ENCODE results near the gene PLIN1.

The PLIN1 gene

GRCh38 chr15:89667706-89667960 lies 11.5 kb downstream of the PLIN1 start:
- H3K27ac ChIP-seq = peak overlapping the region in 1 of 2 donors; percentile 17
- no peak for TF ChIP-seq CTCF (IDR thresholded peaks at IDR 0.05)
- H3K4me3 ChIP-seq = no peak overlapping the region
- no peak for DNase-seq (ENCODE audit: low spot score)

- no peak overlapping the region for H3K4me3 ChIP-seq
- DNase-seq (ENCODE audit: low spot score) = no peak
- H3K27ac ChIP-seq = peak overlapping the region in 1 of 2 donors; percentile 96
- TF ChIP-seq CTCF (IDR thresholded peaks at IDR 0.05) = no peak
Measured at GRCh38 chr15:89666858-89667705, 12.1 kb downstream of the PLIN1 start.

- Histone ChIP-seq H3K27ac (peak overlapping the region; percentile 89 to 96), H3K4me3 (peak overlapping the region; percentile 64)
- no peak for TF ChIP-seq CTCF (IDR thresholded peaks at IDR 0.05)
- no peak for DNase-seq (ENCODE audit: low spot score)
Measured at GRCh38 chr15:89666184-89666857, 12.8 kb downstream of the PLIN1 start.

GRCh38 chr15:89665449-89666181 lies 13.6 kb downstream of the PLIN1 start:
- no peak for TF ChIP-seq CTCF (IDR thresholded peaks at IDR 0.05)
- DNase-seq (ENCODE audit: low spot score) = peak; percentile 81
- H3K27ac ChIP-seq = peak overlapping the region; percentile 89 to 96
- H3K4me3 ChIP-seq = peak overlapping the region; percentile 64

- H3K4me3 ChIP-seq = peak overlapping the region; percentile 64
- TF ChIP-seq CTCF (IDR thresholded peaks at IDR 0.05) = no peak
- no peak for DNase-seq (ENCODE audit: low spot score)
- H3K27ac ChIP-seq = peak overlapping the region; percentile 89 to 96
Measured at GRCh38 chr15:89664441-89665350, 14.5 kb downstream of the PLIN1 start.

GRCh38 chr15:89662893-89663626 lies 16.1 kb downstream of the PLIN1 start:
- peak; percentile 91 for DNase-seq (ENCODE audit: low spot score)
- Histone ChIP-seq H3K4me3 (peak overlapping the region; percentile 27), H3K27ac (peak overlapping the region; percentile 79 to 87)
- TF ChIP-seq CTCF (IDR thresholded peaks at IDR 0.05) = no peak
